ENCODE measurements around the gene SLC22A13.
"Not testable (repeated sequence)": the region's sequence is repeated elsewhere in the genome, so short reads cannot be mapped to it uniquely, and the experiment has no call there.

- not testable (repeated sequence) for TF ChIP-seq POLR2A, CTCF (IDR thresholded peaks at IDR 0.05)
These were observed 31.4 kb downstream of the SLC22A13 start for GRCh38 chr3:38297053-38297452.
